HG03521 (cell line): ENCODE measurements around the gene SMG1.
"Not testable (repeated sequence)": the region's sequence is repeated elsewhere in the genome, so short reads cannot be mapped to it uniquely, and the experiment has no call there.

Experiments
- ATAC-seq: cut with Tn5 transposase; IDR thresholded peaks from one replicate; pipeline ENCODE4 v1.9.1; 2021; ENCODE audit warnings: mild to moderate bottlenecking, moderate library complexity; ENCODE audit not compliant: unreplicated experiment

SMG1 gene

GRCh38 chr16:18925986-18926865, at the start of gene SMG1:
Gene SMG1, minus strand, starts transcription at chr16:18926408. Its CDS starts 367 bp downstream, at chr16:18926041.
- ATAC-seq = peak; percentile 81

DNA sequence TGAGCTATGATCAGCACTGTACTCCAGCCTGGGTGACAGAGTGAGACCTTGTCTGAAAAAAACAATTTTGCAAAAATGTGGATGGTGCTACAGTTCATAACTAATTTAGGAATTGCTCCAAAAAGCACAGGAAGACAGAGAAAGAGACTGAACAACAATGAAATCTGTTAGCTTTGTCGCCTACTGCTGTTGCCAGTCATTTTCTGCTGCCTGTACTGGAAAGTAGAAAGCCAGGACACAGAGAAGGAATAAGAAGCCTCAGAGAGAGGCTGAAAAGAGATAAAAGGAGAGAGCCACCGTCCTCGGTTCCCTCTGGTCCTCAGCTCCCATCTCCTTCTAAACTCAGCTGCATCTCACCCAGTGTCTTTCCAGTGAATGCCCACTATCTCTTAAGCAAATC, 48.9 kb upstream of the SMG1 start:
- ATAC-seq = no peak

DNA sequence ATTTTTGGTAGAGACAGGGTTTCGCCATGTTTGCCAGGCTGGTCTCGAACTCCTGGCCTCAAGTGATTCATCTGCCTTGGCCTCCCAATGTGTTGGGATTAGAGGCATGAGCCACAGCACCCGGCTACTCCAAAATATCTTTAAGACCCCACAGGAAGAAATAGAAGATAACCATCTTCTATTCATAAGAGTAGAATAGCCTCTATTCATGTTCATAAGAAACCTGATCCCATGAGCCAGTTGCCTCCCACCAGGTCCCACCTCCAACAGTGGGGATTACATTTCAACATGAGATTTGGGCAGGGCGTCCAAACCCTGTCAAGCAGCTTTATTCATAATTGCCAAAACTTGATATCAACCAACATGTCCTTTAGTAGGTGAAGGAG, 43.6 kb upstream of the SMG1 start:
- ATAC-seq = no peak

DNA sequence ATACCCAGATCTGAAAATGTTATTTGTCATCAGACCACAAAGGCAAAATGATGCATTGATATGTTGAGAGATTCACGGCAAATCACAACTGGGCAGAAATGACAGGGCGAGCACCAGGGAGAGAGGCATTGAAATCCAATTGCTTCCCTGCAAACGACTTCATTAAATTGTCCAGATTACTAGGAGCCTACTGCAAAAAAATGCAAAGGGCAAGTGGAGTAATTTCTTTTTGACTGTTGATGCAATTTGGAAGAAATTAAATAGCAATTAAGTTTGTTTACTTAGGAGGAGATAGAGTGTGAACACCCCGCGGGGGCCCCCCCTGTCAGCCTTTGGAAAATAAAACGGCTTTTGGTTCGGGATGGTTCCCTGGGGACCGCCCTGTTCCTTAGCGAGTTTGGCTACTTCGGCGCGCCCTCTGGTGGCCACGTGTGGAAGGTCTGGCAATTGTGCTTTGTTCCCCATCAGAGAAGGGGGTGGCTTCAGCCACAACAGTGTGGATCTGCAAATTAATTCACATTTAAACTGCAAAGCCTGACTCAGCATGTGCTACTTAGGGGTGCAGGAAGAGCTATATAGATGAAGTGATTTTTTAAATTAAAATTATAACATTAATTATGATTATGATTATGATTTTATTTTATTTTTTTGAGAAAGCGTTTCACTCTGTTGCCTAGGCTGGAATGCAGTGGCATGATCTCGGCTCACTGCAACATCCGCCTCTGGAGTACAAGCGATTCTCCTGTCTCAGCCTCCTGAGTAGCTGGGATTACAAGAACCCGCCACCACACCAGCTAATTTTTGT, 43.0 kb upstream of the SMG1 start:
- ATAC-seq = no peak

DNA sequence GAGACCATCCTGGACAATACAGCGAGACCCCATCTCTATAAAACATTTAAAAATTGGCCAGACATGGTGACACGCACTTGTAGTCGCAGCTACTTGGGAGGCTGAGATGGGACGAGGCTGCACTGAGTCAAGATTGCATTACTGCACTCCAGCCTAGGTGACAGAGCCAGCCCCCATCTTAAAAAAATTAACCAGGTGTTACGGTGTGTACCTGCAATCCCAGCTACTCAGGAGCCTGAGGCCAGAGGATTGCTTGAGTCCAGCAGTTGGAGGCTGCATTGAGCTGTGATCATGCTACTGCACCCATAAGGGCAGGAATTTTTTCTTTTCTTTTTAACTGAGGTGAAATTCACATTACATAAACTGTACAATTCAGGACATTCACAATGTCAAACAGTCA, 40.6 kb upstream of the SMG1 start:
- no peak for ATAC-seq

GRCh38 chr16:18965555-18965954, 39.3 kb upstream of the SMG1 start:
- ATAC-seq = no peak

GRCh38 chr16:18959031-18959505, 32.9 kb upstream of the SMG1 start:
- no peak for ATAC-seq

GRCh38 chr16:18958621-18959029, 32.4 kb upstream of the SMG1 start:
- no peak for ATAC-seq

DNA sequence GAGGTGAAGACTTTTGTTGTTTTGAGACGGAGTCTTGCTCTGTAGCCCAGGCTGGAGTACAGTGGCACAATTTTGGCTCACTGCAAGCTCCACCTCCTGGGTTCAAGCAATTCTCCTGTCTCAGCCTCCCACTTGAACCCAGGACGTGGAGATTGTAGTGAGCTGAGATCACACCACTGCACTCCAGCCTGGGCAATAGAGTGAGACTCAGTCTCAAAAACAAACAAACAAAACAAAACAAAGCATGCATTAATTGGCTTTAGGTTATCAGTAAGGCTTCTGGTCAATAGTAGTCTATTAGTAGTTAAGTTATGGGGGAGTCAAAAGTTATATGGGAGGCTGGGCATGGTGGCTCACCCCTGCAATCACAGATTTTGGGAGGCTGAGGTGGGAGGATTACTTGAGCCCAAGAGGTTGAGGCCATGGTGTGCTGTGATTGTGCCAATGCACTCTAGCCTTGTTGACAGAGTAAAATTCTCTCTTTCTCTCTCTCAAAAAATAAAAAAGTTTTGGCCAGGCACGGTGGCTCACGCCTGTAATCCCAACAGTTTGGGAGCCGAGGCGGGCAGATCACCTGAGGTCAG, 30.5 kb upstream of the SMG1 start:
- ATAC-seq = not testable (repeated sequence)

- not testable (repeated sequence) for ATAC-seq
Observed at GRCh38 chr16:18955874-18956580, 29.8 kb upstream of the SMG1 start.

- no peak for ATAC-seq
Observed at GRCh38 chr16:18953547-18953946, 27.3 kb upstream of the SMG1 start.

DNA sequence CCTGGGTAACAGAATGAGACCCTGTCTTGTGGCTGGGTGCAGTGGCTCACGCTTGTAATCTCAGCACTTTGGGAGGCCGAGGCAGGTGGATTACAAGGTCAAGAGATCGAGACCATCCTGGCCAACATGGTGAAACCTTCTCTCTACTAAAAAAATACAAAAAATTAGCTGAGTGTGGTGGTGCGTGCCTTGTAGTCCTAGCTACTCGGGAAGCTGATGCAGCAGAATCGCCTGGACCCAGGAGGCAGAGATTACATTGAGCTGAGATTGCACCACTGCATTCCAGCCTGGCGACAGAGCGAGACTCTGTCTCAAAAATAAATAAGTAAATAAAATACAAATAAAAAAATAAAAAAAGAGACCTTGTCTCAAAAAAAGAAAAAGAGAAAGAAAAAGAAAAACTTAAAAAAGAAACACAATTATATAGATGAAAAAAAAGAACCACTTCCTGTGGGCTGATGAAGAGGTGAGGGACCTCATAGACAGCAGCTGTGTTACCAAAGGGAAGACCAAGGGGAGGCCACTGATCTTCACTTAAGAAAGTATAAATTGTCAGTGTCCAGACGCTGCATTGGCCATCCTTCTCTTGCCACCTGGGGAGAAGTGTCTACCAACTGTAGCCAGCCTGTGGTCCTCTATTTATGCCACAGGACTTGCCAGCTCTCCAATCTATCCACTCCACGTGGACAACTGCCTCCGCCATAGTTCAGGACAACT, 24.4 kb upstream of the SMG1 start:
- ATAC-seq = no peak

- ATAC-seq = no peak
Observed at GRCh38 chr16:18948372-18949020, 22.3 kb upstream of the SMG1 start.

DNA sequence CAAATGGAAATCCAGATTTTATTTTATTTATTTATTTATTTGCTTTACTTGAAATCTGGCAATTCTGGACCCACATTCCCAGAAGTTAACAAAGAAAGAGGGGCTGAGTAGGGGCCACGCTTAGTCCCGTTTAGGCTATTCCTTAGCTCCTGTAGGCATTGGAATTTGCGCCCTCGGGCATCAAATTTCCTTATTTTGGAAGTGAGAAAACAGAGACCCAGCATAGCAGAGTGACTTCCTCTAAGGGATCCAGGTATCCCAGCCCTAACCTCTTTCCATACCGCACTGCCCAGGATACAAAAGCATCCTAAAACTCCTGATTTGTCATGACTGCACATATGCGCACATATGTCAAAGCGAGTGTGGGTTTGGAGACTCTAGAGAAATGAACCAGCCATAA, 19.0 kb upstream of the SMG1 start:
- no peak for ATAC-seq

DNA sequence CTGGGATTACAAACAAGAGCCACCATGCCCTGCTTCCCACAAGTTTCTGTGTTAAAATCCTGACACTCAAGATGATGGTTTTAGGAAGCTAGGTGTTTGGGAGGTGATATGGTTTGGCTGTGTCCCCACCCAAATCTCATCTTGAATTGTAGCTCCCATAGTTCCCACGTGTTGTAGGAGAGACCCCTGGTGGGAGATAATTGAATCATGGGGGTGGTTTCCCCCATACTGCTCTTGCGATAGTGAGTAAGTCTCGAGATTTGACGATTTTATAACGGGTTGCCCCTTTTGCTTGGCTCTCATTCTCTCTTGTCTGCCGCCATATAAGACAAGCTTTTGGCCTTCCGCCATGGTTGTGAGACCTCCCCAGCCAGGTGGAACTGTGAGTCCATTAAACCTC, 17.2 kb upstream of the SMG1 start:
- ATAC-seq = no peak

DNA sequence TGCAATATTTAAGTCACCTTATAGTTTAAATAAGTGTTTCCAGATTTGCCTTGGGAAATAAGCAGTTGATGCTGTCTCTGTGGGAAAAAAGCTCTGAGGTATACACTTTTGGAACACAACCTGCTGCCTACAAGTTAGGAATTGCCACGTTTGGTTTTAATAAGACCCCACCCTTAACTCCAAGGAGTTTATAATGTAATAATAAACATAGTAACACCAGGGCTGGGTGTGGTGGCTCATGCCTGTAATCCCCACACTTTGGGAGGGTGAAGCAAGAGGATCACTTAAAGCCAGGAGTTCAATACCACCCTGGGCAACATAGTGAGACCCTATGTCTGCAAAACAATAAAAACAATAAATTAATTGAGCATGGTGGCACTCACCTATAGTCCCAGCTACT, 15.9 kb upstream of the SMG1 start:
- no peak for ATAC-seq

- no peak for ATAC-seq
Observed at GRCh38 chr16:18941471-18941870, 15.3 kb upstream of the SMG1 start.

DNA sequence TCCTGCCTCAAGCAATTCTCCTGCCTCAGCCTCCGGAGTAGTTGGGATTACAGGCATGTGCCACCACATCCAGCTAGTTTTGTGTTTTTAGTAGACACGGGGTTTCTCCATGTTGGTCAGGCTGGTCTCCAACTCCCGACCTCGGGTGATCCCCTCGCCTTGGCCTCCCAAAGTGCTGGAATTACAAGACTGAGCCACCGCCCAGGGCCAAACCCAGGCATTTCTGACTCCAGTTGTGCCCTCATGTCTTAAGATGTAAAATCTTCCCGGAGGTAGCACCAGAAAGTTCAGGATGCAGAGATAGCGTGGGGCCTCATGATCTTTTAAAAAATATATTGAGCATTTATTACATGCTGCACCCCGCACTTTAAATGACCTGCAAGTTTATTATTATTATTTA, 12.8 kb upstream of the SMG1 start:
- no peak for ATAC-seq

DNA sequence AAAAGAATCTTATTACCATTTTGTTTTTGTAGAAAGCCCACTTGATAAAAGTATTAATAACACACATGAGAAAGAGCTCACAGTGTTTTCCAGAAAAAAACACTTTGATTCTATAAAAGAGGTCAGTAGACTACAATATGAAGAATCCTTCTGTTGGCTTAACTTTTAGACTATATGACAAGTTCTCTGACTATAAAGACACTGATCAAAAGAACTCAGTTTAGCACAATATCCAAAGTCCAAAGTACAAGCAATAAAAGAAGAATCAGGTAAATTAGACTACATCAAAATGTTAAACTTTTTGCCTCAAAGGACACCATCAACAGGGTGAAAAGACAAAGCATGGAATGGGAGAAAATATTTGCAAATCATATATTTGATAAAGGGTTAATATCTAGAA, 11.2 kb upstream of the SMG1 start:
- ATAC-seq = no peak
